GM21515 (cell line): ENCODE data around the gene TNIK.
"Not testable (repeated sequence)": the region's sequence is repeated elsewhere in the genome, so short reads cannot be mapped to it uniquely, and the experiment has no call there.

Experiments used
- ATAC-seq: cut with Tn5 transposase; IDR thresholded peaks from one replicate; pipeline ENCODE4 v1.9.1; 2021; ENCODE audit not compliant: unreplicated experiment

TNIK gene

GRCh38 chr3:171149526-171150116, 310.6 kb downstream of the TNIK start:
- no peak for ATAC-seq

GRCh38 chr3:171145798-171146197, 314.4 kb downstream of the TNIK start:
- ATAC-seq: no peak

- no peak for ATAC-seq
These were observed 317.2 kb downstream of the TNIK start for GRCh38 chr3:171142985-171143384.

- no peak for ATAC-seq
These were observed 320.0 kb downstream of the TNIK start for GRCh38 chr3:171140246-171140645.

- ATAC-seq: no peak
These were observed 322.2 kb downstream of the TNIK start for GRCh38 chr3:171138027-171138426.

GRCh38 chr3:171135549-171135948, 324.7 kb downstream of the TNIK start:
- ATAC-seq: no peak

GRCh38 chr3:171133796-171134569, 326.2 kb downstream of the TNIK start:
- no peak for ATAC-seq

- ATAC-seq: no peak
These were observed 326.9 kb downstream of the TNIK start for GRCh38 chr3:171133337-171133736.

- ATAC-seq: no peak
These were observed 327.3 kb downstream of the TNIK start for GRCh38 chr3:171132873-171133272.

GRCh38 chr3:171129827-171130226, 330.4 kb downstream of the TNIK start:
- no peak for ATAC-seq

- ATAC-seq: no peak
These were observed 332.6 kb downstream of the TNIK start for GRCh38 chr3:171127611-171128010.

GRCh38 chr3:171126478-171127209, 333.6 kb downstream of the TNIK start:
- ATAC-seq: no peak

- ATAC-seq: no peak
These were observed 335.2 kb downstream of the TNIK start for GRCh38 chr3:171125010-171125409.

- no peak for ATAC-seq
These were observed 336.3 kb downstream of the TNIK start for GRCh38 chr3:171123915-171124314.

- no peak for ATAC-seq
These were observed 337.3 kb downstream of the TNIK start for GRCh38 chr3:171122861-171123260.

- ATAC-seq: no peak
These were observed 338.0 kb downstream of the TNIK start for GRCh38 chr3:171122240-171122639.

GRCh38 chr3:171121801-171122200, 338.4 kb downstream of the TNIK start:
- no peak for ATAC-seq

- ATAC-seq: not testable (repeated sequence)
These were observed 340.8 kb downstream of the TNIK start for GRCh38 chr3:171119402-171119801.

GRCh38 chr3:171118993-171119392, 341.2 kb downstream of the TNIK start:
- not testable (repeated sequence) for ATAC-seq

GRCh38 chr3:171116824-171117395, 343.3 kb downstream of the TNIK start:
- no peak for ATAC-seq

- no peak for ATAC-seq
These were observed 343.8 kb downstream of the TNIK start for GRCh38 chr3:171116365-171116764.

- ATAC-seq: no peak
These were observed 344.5 kb downstream of the TNIK start for GRCh38 chr3:171115667-171116066.
